GM12874 (cell line): ENCODE measurements around the gene STK32B.

Experiments
- TF ChIP-seq, protein P1 (sequence below): IDR thresholded peaks from 2 replicates; pipeline ENCODE4 v1.5.1; 2011; ENCODE audit warnings: low read depth, mild to moderate bottlenecking, control low read depth, low read length, moderate library complexity; ENCODE audit not compliant: insufficient read depth

Gene STK32B

DNA sequence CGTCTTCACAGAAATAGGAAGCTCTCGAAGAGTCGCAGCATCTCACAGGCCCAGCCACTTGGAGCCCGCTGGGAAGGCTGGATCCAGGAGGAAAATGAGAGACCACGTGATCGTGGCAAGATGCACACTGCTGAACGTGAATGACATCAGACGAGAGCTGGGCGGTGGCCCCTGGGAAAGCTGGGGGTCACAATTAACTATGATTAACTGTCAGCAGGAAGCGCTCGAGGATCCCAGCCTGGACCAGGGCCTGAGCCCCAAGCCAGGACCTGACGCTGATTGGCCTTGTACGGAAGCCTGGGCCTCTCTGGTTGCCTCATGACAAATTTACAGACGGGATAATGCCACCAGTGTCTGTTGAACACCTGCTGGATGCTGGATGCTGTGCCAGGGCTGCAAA, 335.6 kb downstream of the STK32B start:
- TF ChIP-seq, protein P1, sequence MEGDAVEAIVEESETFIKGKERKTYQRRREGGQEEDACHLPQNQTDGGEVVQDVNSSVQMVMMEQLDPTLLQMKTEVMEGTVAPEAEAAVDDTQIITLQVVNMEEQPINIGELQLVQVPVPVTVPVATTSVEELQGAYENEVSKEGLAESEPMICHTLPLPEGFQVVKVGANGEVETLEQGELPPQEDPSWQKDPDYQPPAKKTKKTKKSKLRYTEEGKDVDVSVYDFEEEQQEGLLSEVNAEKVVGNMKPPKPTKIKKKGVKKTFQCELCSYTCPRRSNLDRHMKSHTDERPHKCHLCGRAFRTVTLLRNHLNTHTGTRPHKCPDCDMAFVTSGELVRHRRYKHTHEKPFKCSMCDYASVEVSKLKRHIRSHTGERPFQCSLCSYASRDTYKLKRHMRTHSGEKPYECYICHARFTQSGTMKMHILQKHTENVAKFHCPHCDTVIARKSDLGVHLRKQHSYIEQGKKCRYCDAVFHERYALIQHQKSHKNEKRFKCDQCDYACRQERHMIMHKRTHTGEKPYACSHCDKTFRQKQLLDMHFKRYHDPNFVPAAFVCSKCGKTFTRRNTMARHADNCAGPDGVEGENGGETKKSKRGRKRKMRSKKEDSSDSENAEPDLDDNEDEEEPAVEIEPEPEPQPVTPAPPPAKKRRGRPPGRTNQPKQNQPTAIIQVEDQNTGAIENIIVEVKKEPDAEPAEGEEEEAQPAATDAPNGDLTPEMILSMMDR = no peak

DNA sequence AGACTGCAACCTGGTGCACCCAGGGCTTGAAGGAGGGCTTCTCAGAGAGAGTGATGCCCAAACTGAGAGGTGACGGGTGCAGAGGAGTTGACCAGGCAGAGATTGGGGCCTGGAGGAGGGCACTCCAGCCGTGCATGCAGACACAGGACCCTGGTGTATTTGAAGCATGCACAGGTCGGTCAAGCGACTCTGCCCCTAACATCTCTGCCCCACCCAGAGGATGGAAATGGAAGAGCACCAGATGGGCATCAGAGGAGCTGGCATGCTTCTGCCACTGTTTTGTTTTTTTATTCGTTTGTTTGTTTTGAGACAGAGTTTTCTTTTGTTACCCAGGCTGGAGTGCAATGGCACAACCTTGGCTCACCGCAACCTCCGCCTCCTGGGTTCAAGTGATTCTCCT, 336.2 kb downstream of the STK32B start:
- TF ChIP-seq, protein P1 = no peak

DNA sequence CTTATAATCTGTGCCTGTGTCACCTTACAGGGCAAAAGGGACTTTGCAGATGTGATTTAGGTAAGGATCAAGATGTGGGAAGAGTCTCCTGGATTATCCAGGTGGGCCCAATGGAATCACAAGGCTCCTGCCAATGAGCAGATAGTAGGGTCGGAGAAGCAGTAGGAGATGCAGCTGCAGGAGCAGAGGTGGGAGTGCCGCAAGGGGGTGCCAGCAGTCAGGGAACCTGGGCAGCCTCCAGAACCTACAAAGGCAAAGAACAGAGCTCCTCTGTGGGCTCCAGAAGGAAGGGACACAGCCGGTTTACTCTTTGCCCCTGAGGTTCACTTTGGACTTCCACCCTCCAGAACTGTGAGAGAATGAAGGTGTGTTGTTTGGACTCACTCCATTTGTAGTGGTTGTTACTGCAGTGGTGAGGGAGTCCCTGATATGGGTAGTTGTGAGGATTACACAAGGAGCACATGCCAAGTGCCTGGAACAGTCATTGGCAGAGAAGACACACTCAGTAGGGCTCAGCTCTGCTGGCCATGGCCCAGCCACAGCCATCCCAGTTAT, 338.6 kb downstream of the STK32B start:
- TF ChIP-seq, protein P1 = no peak

DNA sequence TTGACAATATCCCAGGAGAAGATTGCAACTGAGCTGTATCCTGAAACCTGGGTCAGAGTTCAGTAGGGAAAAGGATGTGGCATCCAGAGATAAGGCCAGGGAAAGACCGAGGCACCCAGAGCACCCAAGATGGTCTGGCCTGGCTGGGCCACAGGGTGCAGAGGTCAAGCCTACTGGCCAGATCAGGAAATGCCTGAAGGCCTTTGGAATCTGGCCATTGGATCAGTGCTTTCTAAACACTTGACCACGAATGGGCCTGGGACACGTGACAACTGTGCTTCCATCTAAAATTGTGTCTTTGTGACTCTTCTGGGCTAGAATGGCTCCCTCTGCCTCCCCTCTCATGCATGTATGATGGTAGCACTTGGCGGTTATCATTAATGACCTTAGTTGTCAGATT, 340.2 kb downstream of the STK32B start:
- TF ChIP-seq, protein P1 = no peak

DNA sequence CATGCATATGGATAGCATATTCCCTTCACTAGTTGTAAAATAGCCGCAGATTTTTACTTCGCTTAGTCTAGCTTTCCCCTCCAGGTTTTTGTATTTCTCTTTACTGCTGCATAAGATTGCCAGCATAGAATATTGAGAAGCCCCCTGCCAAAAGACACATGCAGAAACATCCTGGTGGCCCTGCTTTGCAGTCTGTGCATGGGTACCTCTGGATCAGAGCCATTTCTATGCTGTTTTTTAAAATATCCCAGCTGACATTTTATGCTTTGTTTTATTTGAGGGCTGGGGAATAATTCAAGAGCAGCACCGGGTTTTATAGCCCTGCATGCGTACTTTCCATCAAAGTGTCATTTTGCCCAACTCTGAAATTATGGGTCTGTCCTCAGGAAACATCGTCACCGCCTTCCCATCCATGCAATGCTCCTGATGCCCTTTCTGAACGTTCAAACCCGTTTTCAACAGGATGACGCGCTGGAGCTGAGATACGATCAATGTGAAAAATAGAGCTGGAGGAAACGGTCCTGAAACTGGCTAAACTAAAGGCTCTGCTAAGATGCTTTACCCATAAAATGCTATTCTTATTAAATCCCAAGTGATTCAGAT, 342.7 kb downstream of the STK32B start:
- TF ChIP-seq, protein P1 = no peak

DNA sequence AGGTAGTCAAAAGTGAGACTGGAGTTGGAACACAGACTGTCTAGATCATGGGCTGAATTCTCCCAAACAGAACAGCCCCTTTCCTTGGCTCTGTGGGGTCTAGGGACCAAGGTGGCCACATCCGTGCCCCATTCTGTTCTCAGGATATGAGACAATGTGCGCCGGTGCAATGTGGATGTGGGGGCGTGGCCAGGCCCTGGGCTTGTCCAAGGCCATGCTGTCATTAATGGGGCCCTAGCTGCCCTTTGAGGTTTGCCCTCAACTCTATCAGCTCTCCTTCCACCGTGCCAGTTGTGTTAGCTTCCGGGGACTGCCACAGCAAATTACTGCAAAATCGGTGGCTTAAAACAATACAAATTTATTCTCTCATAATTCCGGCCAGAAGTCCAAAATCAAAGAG, 344.5 kb downstream of the STK32B start:
- TF ChIP-seq, protein P1 = no peak

DNA sequence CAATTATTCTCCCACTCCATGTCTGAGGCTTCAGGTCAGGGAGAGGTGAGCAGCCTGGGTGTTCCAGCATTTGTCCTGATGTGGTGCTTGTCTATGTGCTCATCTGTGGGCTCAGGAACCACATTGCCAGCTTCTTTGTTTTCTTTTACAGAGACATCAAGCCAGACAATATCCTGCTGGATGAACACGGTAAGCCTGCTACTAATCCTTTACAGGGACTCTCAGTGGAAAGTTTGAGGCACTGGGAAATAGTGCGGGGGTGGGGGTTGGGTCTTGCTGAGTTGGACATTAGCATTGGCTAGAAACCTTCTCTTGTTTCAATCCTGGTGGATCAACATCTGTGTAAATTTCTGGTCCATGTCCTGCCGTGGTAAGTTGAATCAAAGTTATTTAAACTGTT, 346.8 kb downstream of the STK32B start:
- TF ChIP-seq, protein P1 = no peak

DNA sequence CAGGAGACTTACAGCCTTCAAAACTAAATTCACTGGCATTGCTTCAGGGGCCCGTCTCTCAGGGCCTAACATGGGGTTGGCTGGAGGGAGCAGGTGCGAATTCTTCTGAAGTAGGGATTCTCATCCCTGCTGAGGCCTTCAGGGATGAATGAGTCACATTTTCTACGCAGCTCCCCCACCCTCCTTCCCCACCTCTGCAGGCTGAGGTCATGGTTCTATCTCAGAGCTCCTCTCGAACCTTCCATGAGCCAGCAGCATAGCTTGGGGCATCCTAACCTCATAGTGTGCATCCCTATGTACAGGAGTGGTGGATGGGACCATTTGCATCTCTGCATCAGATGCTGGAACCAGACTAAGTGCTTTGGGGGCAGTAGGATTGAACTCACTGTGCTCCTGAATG, 347.8 kb downstream of the STK32B start:
- TF ChIP-seq, protein P1 = no peak
